ENCODE data around the gene UTP15. TPM values are rescaled to one million over a fixed set of nuclear protein-coding genes. Genes with fewer than 3 reads are reported as not detected.

The UTP15 gene
- total RNA-seq, result 10 to 100 TPM in 2 of 4 donors, 1 to 10 TPM in 2; 6.9 to 54.5 (median 13.7) TPM

DNA sequence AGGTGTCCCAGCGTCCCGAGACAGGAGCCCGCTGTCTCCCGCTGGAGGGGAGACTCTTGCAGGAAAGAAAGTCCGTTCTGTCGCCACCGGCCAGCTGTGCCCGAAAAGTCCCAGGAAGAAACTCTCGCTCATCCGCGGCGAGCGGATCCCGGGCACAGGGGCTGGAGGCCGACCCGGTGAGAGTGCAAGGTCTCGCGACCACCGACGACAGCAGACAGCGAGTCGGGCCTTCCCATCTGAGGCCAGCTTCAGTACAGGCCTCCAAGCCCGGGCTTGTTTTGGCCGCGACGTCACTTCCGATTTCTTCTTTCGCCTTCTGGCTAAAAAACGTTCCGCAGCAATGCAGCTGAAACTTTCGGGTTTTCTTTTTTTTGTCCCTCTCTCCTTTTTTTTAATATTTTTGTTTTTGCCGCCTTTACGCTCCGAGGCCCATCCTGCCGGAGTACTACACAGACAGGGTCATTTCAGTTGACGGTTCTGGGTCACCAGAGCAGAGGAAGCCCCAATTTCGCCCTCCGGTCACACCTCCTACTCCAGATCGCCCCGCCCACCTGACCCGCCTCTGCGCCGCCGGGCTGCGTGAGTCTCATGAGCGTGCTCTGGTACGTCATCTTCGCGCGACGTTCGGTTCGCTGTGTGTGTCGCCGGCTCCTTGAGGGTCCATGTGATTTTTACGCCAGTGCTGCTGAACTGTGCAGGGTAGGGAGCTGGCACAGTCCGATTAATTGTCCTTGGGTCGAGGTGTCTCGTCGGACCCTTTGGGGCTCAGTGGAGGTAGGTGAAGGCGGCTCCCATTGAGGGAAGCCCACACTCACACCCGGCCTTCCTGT lies at the start of gene UTP15, which contains the start of gene ANKRA2:
TSS of gene UTP15 (plus strand) at position 605 of the 830 bp plus-strand sequence. CDS start 1,602 bp downstream, outside the sequence.
TSS of gene ANKRA2 (minus strand) at position 501 of the 830 bp plus-strand sequence. CDS start 2,758 bp downstream, outside the sequence.
- Histone ChIP-seq H3K4me1 (peaks cover 9% of the 10 kb centered on the region in 2 donors), H3K36me3 (no peaks in the 10 kb centered on the region), H3K27me3 (no peaks in the 10 kb centered on the region), H3K4me3 (peak within 1 kb of the TSS; percentile 63 to 79), H3K27ac (peak within 1 kb of the TSS; percentile 86 to 88), H3K9me3 (no peaks in the 10 kb centered on the region)
- peak; percentile 98 to 99 for DNase-seq
- intact Hi-C loops (cut with DNase I; ENCODE audit: low total_unique reads), result no loop called here
- TF ChIP-seq POLR2A (IDR thresholded peaks at IDR 0.05), result peak in 1 of 2 donors; percentile 53
- TF ChIP-seq, protein P1, sequence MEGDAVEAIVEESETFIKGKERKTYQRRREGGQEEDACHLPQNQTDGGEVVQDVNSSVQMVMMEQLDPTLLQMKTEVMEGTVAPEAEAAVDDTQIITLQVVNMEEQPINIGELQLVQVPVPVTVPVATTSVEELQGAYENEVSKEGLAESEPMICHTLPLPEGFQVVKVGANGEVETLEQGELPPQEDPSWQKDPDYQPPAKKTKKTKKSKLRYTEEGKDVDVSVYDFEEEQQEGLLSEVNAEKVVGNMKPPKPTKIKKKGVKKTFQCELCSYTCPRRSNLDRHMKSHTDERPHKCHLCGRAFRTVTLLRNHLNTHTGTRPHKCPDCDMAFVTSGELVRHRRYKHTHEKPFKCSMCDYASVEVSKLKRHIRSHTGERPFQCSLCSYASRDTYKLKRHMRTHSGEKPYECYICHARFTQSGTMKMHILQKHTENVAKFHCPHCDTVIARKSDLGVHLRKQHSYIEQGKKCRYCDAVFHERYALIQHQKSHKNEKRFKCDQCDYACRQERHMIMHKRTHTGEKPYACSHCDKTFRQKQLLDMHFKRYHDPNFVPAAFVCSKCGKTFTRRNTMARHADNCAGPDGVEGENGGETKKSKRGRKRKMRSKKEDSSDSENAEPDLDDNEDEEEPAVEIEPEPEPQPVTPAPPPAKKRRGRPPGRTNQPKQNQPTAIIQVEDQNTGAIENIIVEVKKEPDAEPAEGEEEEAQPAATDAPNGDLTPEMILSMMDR (IDR thresholded peaks at IDR 0.05), result no peak

DNA sequence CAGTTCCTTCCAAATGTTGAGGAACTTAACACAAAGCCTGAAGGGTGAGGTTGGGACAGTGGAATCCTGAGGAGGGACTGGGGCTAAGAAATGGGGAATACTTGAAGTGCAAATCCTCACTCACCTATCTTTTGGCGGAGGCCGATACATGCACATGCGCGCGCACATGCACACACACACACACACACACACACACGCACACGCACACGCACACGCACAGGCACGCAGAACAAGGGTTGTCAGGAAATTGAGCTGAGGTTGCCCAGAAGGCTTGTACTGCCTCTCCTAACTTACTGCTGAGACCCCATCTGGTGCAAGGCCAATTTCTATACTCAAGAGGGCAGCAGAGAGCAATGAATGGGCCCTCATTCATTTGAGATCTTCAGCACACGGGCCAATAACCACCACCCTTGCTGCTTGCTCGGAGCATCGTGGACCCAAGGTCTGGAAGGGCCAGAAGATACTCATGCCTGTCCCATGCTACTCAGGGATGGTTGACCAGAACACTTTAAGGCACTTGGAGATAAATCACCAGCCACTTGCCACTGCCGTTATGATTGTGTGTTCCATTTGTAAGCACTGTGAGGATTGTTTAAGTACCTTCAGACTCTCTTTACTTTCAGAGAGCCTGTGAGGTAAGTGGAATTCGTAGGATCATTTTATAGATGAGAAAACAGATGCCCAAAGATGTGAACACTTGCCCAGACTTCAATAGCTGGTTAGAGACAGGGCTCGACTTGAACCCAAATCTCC lies 45.8 kb upstream of the UTP15 start:
- Histone ChIP-seq H3K27ac (no peak overlapping the region), H3K4me1 (no peaks in the 10 kb centered on the region), H3K36me3 (no peaks in the 10 kb centered on the region), H3K4me3 (no peak overlapping the region), H3K27me3 (no peaks in the 10 kb centered on the region), H3K9me3 (no peaks in the 10 kb centered on the region)
- DNase-seq, result peak; percentile 46 to 54
- intact Hi-C loops (cut with DNase I; ENCODE audit: low total_unique reads), result no loop called here
- TF ChIP-seq, protein P1 (IDR thresholded peaks at IDR 0.05), result peak; percentile 41 to 70 (median 58)
- no peak for TF ChIP-seq POLR2A (IDR thresholded peaks at IDR 0.05)

GRCh38 chr5:73522989-73523388 lies 42.6 kb upstream of the UTP15 start:
- TF ChIP-seq, protein P1 (IDR thresholded peaks at IDR 0.05), result no peak
- no peak for TF ChIP-seq POLR2A (IDR thresholded peaks at IDR 0.05)
- DNase-seq, result no peak
- no peaks in the 10 kb centered on the region for H3K36me3 ChIP-seq
- H3K9me3 ChIP-seq, result no peaks in the 10 kb centered on the region
- H3K4me1 ChIP-seq, result no peaks in the 10 kb centered on the region
- H3K27ac ChIP-seq, result no peak overlapping the region
- H3K4me3 ChIP-seq, result no peak overlapping the region
- intact Hi-C loops (cut with DNase I; ENCODE audit: low total_unique reads), result no loop called here
- no peaks in the 10 kb centered on the region for H3K27me3 ChIP-seq

- no peaks in the 10 kb centered on the region for H3K4me1 ChIP-seq
- intact Hi-C loops (cut with DNase I; ENCODE audit: low total_unique reads), result no loop called here
These were observed 41.7 kb upstream of the UTP15 start for GRCh38 chr5:73523861-73524260.

More at GRCh38 chr5:73523861-73524260, 41.7 kb upstream of the UTP15 start:
- no peak overlapping the region for H3K4me3 ChIP-seq
- H3K27ac ChIP-seq, result no peak overlapping the region
- H3K27me3 ChIP-seq, result no peaks in the 10 kb centered on the region
- no peak for TF ChIP-seq POLR2A (IDR thresholded peaks at IDR 0.05)
- TF ChIP-seq, protein P1 (IDR thresholded peaks at IDR 0.05), result no peak
- no peaks in the 10 kb centered on the region for H3K9me3 ChIP-seq
- no peaks in the 10 kb centered on the region for H3K36me3 ChIP-seq
- DNase-seq, result no peak
